ENCODE measurements around the gene NAT10.
"Not testable (repeated sequence)": the region's sequence is repeated elsewhere in the genome, so short reads cannot be mapped to it uniquely, and the experiment has no call there.

The NAT10 gene

DNA sequence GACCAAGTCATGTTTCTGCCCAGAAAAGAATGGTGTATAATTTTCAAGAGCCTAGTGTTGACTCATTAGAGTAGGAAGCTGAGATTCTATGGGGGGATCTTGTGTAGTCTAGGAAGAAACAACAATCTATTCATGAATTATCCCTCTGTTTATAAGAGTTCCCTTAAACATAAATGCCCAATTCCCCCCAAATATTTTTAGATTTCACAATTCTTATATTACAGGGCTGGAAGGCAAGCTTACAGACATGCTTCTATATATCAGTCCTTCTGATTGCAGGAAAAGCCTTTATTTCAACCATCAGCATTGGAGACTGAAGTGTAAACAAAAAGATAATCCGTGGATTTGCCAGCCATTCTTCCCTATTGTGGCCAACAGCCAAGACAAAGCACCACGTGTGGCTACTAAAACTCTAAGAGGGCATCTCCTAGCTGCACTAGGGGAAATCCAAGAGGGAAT is 71.4 kb downstream of the NAT10 start:
- TF ChIP-seq, protein P1, sequence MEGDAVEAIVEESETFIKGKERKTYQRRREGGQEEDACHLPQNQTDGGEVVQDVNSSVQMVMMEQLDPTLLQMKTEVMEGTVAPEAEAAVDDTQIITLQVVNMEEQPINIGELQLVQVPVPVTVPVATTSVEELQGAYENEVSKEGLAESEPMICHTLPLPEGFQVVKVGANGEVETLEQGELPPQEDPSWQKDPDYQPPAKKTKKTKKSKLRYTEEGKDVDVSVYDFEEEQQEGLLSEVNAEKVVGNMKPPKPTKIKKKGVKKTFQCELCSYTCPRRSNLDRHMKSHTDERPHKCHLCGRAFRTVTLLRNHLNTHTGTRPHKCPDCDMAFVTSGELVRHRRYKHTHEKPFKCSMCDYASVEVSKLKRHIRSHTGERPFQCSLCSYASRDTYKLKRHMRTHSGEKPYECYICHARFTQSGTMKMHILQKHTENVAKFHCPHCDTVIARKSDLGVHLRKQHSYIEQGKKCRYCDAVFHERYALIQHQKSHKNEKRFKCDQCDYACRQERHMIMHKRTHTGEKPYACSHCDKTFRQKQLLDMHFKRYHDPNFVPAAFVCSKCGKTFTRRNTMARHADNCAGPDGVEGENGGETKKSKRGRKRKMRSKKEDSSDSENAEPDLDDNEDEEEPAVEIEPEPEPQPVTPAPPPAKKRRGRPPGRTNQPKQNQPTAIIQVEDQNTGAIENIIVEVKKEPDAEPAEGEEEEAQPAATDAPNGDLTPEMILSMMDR (IDR thresholded peaks at IDR 0.05), result no peak
- no peak for DNase-seq (ENCODE audit: low spot score)

DNA sequence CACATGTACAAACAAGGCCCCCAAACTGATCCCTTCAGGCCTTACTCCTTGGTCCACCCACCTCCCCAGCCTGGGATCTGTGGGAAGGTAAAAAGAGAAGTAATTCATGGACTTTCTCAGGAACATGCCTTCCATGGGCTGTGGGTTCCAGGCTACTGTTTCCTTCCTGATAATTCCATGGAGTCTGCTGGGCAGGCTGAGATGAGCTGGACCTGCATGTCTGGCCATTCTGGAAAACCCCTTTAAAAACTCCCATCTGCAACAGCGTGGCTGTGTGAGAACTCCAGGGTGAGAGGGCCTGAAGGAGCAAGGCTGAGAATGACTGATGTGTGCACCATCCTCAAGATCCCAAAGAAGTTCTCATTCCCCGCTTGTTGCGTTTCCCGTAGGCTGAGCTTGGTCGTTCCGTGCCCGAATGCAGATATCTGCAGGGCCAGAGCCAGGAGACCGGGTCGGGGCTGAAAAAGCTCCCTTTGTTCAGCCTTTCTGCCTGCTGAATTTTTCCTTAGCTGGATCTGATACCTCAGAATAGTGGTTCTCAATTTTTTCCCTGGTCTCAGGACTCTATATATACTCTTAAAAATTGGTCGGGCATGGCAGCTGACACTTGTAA is 72.9 kb downstream of the NAT10 start:
- DNase-seq (ENCODE audit: low spot score), result no peak
- no peak overlapping the region for H3K27ac ChIP-seq
- TF ChIP-seq, protein P1 (IDR thresholded peaks at IDR 0.05), result no peak
- no peak overlapping the region for H3K4me3 ChIP-seq

More for the DNA sequence above, 71.4 kb downstream of the NAT10 start:
- H3K27ac ChIP-seq, result no peak overlapping the region
- no peak overlapping the region for H3K4me3 ChIP-seq

DNA sequence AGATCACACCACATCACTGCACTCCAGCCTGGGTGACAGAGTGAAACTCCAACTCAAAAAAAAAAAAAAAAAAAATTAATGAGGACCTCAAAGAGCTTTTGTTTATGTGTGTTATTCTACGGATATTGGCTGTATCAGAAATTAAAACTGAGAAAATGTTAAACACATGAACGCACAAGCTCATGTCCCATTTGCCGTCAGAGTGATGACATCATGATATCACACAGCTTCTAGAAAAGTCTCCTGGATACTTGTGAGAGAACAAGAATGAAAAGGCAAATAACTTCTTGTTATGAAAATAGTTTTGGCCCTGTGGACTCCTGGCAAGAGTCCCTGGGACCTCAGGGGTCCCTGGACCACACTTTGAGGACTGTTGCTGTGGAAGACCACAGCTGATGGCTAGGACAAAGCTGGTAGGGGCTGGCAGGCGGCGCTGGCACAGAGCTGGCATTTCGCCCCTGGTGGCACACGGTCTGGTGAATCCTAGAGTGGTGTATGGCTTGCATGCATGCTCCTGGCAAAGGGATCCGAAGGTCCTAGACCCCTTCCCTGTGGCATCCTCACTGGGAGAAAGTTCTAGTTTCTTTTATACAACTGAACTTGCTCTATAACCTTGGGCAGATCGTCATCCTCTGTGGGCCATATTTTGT is 73.7 kb downstream of the NAT10 start:
- no peak overlapping the region for H3K4me3 ChIP-seq
- no peak for DNase-seq (ENCODE audit: low spot score)
- no peak overlapping the region for H3K27ac ChIP-seq
- TF ChIP-seq, protein P1 (IDR thresholded peaks at IDR 0.05), result no peak

DNA sequence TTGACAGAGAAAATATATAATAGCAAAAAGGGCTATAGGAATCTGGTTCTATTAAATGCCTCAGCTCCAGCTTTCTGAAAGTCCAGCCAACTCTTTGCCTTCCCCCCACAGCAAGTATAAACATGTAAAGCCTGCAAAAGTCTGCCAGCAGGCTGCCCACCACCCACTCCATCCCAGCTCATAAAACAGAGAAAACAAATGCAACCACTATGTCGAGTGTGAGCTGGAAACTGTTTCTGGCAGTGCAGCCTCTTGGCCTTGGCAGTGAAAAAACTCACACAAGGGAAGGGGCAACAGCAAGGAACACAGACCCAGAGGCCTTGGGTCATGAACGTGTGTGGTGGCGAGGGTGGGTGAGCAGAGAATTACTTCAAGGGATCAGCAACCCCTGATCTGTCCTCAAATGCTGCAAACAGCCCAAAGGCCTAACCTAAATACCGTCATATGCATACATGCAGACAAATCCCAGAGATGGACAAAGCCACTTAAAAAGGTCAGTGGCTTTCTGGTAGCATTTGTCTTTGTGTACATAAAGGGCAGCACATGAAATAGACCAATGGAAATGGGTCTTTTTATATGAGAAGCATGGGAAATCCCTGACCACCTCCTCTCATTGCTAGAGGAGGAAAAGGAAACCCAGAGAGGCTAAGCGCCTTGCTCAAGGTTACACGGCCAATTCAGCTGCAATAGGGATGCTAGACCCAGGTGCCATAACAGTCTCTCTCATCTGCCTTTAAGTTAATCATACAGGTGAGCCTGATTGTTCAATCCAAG is 74.8 kb downstream of the NAT10 start:
- H3K4me3 ChIP-seq, result no peak overlapping the region
- TF ChIP-seq, protein P1 (IDR thresholded peaks at IDR 0.05), result no peak
- H3K27ac ChIP-seq, result no peak overlapping the region
- no peak for DNase-seq (ENCODE audit: low spot score)

DNA sequence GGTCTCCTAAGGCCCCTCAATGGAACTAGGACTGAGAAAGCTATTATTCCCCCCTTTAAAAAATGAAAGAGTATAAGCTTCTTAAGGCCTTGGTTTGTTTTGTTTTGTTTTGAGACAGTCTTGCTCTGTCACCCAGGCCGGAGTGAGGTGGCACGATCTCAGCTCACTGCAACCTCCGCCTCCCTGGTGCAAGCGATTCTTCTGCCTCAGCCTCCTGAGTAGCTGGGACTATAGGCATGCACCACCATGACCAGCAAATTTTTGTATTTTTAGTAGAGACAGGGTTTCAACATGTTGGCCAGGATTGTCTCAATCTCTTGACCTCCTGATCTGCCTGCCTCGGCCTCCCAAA is 75.4 kb downstream of the NAT10 start:
- DNase-seq (ENCODE audit: low spot score); H3K27ac ChIP-seq; H3K4me3 ChIP-seq: not testable (repeated sequence)

DNA sequence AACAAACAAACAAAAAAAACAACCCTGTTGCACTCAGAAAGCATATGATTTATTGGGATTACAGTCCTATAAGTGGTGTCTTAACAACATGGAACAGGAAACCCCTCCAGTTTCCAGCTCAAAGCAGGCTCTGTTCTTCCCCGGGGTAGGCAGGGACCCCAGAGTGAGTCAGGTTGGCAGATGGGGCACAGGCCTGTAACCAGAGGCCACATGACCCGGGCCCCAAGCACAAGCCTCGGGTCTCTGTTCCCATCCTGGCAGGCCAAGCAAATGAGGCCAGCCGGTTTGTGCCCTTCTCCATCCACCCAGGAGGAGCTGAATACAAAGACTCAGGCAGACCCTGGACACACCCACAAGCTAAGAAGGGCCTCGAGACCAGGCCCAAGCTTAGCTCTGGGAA is 75.8 kb downstream of the NAT10 start:
- Histone ChIP-seq H3K27ac (no peak overlapping the region), H3K4me3 (no peak overlapping the region)
- TF ChIP-seq, protein P1 (IDR thresholded peaks at IDR 0.05), result no peak
- DNase-seq (ENCODE audit: low spot score), result no peak

DNA sequence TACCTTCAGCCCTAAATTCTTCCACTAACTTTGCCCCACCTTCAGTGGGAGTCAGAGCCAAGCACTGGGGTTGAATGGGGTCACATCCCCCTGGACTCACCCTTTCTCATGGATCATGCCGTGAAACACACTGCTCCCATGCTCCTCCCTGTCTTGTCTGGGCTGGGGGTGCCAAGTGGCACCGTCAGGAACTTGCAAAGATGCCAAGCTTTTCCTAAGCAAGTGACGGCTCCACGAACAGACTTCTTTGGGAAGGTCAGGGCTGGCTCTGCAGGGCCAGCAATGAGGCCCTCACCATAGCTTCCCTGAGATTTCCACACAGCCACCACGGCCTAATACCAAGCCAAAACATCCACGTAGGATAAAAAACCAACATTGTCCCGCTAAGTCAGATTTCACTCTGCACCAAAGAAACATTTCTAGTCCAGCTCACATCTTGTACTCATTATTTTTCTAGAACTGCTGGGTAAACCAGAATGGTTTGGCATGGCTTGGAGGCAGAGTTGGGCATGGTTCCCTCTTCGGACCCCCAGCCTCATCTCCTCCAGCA is 76.5 kb downstream of the NAT10 start:
- H3K4me3 ChIP-seq, result no peak overlapping the region
- H3K27ac ChIP-seq, result no peak overlapping the region
- DNase-seq (ENCODE audit: low spot score), result no peak
- TF ChIP-seq, protein P1 (IDR thresholded peaks at IDR 0.05), result no peak

Measured in coronary artery (tissue), 2 donors.